Effector CD8-positive, alpha-beta T cell (primary cell): ENCODE data around the gene IFNG.

Experiments
- DNase-seq: peaks from one replicate; lab custom pipeline; 2025; lab: John Stamatoyannopoulos, UW

Gene IFNG

DNA sequence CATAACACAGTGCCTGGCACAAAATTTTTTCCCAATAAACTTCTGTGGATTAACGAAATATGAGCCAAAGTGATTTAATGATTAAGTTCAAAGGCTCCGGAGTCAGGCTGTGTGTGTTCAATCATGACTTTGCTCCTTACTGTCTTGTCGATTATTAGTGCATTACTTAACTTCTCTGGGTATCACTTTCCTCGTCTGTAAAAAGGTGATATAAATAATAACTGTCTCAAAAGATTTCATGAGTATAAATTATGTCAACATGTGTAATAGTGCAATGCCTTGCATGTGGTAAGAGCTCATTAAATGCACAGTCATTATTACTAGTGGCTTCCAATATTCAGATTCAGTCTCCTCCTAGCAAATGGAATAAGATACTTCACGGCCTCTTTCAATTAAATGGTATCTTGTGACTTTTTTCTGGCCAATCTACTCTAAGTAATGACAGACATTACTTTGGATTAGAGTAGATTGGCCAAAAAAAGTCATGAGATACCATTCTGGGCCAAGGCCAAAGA is 6.8 kb upstream of the IFNG start:
- DNase-seq, result no peak

DNA sequence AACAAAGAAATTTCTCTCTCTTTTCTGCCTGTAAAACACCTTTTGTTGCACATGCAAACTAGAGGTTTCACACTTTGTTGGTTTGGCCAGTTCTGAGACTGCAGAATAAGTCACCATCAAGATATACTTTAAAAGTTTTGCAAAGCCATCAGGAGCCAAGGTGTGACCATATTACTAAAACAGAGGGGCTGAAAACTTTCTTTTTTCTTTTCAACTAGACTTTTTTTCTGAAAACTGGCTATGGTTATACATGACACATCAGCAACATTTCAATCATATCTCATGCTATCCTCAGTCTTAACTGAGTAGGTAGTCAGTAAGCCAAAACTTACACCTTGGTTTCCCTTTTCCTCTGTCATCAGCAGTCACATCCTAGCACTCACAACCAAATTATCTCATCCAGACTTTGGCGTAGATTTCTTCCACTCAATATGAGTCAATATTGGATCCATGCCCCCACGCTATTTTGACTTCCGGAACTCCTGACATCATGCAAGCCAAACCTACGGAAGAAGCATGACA is 4.1 kb upstream of the IFNG start:
- DNase-seq, result no peak

DNA sequence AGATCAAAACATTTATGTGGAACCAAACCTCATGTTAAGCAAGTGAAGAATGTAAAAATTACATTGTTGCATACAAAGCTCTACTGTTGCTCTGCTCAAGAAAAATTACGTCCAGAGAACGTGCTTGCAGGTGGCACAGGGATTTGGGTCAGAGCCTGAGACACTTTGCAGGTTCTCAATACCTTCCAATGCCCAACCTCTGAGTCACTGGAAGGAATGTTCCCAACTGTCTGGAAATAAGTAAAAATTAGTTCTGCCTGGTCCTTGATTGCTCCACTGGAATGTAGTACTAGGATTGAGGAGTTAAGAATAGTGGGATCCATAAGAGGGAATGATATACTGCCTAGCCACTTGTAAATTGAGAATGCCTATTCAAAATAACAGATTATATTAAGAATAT is 2.8 kb upstream of the IFNG start:
- no peak for DNase-seq

DNA sequence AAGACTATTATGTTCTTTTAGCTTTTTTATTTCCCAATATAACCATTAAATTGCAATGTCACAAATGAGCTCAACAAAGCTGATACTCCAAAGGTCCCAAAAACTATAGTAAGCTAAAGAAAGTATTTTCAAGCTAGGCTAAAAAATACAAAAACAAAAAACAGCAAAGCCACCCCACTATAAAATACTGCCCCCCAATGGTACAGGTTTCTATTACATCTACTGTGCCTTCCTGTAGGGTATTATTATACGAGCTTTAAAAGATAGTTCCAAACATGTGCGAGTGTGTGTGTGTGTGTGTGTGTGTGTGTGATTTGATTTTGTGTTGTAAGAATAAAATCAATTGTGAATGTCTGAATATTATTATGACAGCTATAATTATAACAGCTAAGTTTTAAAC is 1.1 kb downstream of the IFNG start:
- no peak for DNase-seq

DNA sequence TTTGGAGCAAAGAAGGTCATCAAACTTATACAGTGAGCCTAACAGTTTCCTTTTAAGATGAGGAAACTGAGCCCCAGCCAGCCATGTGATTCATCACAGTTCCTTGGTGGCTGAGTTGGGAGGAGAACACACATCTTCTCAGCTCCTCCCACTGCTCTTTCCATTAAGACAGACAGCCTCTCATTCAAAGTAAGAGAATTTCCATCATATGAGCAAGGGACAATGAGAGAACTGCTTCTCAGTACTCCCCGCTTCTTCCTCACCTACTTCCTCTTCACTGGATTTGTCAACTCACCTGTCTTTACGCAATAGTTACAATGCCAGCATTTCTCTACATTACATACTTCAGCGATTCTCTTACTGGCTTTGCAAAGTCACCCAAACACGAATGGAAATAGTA is 2.2 kb downstream of the IFNG start:
- no peak for DNase-seq

DNA sequence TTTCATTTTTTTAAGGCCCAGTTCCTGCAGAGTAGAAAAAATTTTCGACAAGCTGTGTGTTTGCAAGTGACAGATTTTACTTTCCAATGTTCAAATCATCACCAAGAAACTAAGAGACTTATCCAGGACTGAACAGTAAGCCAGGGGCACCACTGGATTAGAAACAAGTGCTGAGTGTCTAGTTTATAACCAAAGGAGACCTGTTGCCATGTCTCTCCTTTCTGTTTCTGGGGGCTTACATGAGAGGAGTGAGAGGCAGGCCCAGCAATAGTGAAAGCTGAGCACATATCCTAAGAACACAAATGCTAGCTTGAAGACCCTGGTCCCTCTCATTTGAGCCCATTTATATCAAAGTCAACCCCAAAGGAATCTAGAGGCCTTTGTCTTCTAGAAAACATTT is 2.9 kb downstream of the IFNG start:
- DNase-seq, result no peak

DNA sequence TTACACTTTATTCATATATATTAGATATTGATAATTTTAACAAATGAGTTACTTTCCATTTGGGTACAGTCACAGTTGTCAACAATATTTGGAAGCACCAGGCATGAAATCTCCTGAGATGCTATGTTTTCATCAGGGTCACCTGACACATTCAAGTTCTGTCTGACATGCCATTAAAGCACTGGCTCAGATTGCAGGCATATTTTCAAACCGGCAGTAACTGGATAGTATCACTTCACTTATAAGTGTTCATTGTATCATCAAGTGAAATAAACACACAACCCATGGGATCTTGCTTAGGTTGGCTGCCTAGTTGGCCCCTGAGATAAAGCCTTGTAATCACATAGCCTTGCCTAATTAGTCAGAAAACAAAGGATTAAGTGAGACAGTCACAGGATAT is 4.8 kb downstream of the IFNG start:
- DNase-seq, result no peak

DNA sequence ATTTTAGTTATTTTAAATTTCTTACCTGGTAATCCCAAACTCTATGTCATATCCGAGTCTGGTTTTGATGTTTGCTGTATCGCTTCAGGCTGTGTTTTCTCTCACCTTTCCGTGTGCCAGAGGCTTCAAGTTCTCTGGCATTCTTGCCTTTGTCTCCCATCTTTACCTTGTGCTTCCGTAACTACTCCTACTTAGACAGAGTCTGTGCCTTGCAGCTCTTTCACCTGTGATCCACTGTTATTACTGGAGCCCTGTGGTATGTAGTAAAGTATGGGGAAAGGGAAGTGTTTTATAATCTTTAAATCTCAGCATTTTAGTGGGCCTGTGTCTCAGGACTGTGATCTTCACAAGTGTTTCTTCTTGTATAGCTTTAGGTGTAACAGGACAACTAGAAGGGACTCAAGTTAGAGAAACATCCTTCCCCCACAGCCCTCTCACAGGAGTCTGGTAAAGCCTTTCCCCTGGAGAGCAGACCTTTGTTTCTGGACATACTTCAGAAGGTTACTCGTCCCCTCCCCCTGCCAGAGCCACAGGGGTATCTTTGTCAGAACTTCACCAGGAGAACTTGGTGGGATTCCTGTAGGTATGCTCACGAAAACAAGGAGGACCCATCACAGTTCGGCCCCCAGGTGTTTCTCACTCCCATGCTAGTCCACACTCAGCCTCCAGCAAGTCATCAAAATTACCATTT is 11.1 kb downstream of the IFNG start:
- no peak for DNase-seq

DNA sequence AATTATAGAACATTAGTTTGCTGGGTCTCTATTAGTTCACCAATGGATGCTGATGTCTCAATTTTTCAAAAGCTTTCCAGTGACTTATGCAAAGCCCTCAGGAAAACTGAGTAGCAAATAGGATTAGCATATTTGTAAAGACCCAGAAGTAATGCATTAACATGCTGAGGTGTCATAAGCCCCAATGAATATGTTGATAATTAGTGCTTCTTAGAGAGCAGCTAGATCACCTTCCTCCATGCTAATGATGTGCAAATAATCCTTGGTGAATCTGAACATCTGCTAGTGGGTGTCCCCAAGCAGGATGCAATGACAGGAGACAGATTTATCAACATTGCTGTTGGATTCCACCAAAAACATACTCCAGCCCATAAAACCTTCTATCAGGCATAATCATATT is 19.0 kb downstream of the IFNG start:
- no peak for DNase-seq

DNA sequence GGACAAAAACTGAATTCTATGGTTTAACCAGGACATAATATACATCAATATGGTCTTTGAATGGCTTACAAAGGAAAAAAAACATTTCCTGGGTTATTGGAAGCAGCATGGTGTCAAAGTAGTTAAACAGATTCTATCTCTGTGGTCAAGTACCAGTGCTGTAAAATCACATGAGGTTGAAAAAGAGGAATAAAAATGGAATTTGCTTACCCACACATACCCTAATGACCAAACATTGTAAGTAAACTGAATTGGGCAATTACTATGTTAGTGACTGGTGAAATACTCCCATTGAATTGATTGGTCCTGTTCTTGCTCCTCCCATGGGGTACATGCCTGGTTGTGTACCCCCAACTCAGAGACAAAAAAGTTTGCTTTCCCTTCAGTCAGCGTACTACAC is 19.6 kb downstream of the IFNG start:
- no peak for DNase-seq

DNA sequence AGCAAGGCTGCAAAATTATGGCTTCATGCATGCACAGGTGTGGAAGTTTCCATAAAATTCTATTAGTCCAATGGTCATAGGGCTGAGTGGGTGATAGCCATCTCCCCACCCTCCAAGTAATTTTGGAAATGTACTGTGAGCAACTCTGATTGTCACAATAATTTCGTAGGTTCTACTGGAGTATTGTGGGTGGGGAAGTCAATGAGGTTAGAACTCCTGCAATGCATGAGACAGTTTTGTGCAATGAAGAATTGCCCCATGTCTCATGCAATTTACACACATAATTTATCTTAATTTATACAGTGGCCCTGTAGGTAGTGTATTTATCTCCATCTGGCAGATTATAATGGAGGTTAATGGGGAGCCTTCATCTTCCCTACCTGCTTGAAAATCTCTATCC is 20.5 kb downstream of the IFNG start:
- DNase-seq, result no peak

DNA sequence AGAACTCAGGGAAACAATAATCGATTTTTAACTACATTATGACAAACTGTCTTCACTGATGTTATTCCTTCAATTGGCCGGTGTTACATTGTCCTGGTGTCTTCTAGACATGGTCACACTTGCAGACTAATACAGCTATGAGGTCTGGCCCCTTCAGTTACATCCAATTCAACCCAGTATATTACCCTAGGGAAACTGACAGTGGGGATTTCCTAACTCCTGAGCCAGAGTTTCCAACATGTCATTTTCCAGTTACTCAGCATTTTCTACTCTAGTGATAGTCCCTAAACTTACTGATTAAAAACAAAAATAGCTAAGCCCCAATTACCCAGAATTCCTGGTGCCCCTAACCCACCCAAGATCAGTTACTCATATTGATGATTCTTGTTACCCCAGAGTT is 21.1 kb downstream of the IFNG start:
- DNase-seq, result no peak

DNA sequence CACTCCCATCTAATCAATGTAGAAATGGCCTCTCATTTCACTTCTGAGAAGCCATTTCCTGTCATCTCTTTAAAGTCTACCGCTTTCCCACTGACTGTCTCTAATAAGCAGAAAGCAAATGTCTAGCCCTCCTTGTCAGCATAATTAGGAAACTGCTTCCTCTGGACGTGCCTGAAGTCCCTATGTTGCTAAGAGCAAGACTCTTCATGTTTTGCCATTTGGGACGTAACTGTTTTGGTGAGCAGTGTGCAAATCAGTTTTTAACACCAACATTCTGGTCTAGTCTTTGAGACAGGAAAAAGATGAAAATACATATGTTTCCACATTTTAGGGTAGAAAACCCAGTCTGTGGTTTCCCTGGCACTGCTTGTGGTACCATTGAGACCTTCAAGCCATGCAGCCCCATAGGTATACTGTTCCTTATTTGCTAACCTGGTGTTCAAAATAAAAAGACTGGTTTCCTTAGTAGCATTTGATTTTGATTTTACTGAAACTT is 22.2 kb downstream of the IFNG start:
- DNase-seq, result no peak

DNA sequence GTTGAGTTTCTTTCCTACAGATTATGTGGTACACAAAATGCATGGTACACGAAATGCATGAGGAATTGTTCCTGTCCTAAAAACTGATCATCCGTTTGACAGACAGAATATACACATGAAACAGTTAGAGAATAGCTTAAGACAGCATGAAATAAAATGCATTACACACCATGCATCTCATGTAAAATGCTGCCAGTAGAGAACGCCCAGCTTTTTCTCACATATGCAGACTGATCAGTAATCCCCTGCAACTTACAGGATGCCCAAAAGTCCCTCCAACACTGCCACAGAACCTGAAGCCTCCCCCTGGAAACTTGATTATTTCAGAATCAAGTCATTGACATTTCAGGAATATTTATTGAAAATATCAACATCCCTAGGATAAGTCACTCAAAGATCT is 24.0 kb downstream of the IFNG start:
- no peak for DNase-seq

DNA sequence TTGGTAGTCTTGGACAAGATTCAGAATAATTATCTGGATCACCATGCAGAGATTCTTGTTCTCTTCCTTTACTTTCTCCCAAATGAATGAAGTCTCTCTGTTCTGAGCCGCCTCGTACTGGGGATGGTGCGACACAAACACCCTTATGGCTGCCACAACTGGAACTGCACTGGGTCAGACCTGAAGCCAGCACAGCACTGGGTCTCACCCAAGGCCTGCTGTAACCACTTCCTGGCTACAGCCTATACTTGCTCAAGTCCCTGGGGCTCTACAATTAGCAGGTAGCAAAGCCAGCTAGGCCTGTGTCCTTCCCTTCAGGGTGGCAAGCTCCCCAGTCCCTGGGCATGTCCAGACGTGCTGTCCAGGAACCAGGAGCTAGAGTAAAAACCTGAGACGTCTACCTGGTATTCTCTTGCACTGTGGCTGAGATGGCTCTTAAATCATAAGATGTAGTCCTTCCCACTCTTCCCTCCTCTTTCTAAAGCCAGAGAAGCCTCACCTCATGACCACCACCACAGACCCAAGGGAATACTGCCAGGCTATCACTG is 27.6 kb downstream of the IFNG start:
- no peak for DNase-seq

DNA sequence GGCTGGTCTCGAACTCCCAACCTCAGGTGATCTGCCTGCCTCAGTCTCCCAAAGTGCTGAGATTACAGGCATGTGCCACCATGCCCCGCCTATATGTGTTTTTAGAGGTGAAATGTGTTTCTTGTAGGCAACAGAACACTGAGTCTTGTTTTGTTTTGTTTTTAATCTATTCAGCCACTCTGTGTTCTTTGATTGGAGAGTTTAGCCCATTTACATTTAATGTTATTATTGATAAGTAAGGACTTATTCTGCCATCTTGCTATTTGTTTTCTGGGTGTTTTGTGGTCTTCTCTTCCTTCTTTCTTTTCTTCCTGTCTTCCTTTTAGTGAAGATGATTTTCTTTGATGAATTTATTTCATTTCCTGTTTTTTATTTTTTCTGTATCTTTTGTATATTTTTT is 29.6 kb downstream of the IFNG start:
- no peak for DNase-seq

DNA sequence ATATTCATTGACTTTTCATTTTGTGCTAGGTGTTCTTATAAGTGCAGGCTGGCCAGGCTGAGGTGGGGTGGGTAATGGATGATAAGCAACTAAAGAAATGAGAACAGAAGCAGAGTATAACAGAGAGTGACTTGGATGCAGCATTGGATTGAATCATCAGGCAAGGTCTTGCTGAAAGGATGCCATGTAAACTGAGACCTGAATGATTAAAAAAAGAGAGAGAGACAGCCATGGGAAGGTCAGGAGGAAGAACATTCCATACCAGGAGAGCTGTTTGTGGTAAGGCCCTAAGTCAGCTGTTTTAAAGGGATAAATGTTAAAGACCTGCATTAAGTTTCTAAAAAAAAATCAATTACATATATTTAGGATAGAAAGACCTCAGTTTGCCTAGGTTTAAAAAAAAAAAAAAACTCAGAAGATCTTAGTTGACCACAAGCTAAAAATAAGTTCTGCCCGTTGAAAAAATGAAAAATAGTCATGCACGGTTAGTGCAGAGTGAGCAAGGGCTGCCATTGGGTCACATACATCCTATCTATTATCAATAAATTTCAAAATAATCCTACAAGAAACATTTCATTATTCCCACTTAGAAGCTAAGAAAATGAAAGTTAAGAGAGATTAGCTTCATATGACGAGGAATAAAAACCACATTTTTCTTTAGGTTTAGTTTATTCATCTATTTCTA is 37.2 kb downstream of the IFNG start:
- DNase-seq, result no peak

DNA sequence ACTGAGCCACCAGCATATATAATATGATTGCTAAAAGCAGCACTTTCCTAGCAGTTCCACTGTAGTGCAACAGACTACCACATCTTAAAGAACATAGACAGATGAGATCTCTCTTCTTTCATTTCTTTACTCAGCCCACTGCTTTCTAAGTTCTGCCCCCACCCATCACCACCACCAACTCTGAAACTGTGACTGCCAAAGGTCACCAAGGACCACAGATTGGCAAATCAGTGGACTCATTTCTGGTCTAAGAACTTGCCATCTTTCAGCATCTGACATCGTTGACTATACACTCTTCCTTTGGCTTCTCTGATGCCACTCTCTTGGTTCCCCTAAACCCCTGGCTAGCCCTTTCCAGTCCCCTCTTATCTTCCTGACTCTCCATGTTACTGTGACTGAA is 38.4 kb downstream of the IFNG start:
- DNase-seq, result no peak

DNA sequence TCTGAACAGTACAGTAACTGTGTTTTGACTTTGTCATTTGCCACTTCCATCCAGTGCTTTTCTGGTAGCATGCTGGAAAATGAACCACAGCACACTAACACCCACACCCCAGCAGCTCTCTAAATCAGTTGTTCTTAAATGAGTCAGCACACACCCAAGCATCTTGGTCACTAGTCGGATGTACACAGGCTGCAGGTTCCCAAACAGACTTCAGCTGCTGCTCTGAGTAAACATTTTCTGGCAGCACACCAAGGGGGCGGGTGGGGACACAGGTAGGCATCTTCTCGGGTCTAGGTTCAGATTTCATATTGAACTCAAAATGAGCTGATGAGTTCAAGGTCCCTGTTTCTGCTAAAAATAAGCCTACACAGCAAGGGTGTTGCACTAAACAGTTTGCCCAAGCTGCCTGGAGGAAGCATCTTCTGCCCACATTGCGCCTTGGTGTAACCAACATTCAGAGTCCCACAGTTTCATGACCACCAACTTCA is 39.8 kb downstream of the IFNG start:
- DNase-seq, result no peak

DNA sequence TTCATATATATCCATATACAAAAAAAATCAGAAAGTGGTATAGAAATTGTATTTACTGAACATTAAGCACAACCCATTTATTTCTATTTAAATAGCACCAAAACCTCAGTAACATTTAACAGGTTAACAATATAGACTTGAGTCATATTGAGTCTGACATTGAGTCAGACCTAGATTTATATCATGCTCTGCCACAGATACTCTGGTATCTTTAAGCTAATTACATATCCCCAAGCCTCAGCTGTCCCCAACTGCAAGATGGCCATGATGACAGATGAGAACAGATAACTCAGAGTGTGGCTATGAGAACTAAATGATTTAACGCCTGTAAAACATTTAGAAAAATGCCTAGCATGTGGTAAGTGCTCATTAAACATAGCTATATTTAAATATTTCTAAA is 40.3 kb downstream of the IFNG start:
- no peak for DNase-seq

DNA sequence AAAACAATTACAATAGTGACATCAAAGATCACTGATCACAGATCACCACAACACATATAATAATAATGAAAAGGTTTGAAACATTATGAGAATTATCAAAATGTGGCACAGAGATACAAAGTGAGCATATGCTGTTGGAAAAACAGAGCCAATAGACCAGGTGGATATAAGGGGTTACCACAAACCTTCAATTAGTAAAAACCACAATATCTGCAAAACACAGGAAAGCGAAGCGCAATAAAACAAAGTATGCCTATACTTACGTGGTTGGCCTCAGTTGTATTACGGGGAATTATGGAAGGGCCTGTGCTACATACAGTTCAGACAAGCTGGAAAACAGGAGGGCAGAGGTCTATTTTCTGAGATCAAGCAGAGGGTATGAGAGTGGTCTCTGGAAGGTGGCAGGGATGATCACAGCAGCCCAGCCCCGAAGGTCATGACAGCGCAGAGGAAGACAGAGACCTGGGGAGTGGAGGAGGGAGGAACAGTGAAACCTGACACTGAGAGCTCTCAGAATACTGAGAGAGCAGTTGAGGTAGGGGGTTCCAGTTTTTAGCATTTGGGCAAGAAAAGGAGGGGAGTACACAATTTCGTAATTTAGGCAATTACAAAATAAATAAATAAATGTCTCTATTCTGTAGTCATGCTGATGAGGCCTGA is 41.3 kb downstream of the IFNG start:
- no peak for DNase-seq

DNA sequence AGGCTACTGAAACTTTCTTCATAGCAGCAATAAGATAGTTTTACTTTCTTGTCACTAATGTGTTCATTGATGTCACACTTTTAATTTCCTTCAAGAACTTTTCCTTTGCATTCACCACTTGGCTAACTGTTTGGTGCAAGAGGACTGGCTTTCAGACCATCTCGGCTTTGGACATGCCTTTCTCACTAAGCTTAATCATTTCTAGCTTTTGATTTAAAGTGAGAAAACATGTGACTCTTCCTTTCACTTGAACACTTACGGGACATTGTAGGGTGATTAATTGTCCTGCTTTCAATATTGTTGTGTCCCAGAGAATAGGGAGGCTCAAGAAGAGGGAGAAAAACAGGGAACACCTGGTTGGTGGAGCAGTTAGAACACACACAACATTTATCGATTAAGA is 41.9 kb downstream of the IFNG start:
- no peak for DNase-seq
